AG10803 (cell line): Measurements from ENCODE around the gene MRPS30.
"Not testable (repeated sequence)": the region's sequence is repeated elsewhere in the genome, so short reads cannot be mapped to it uniquely, and the experiment has no call there.

Source experiments
- DNase-seq: peaks from one replicate; pipeline ENCODE4 v3.0.0; 2010; ENCODE audit warnings: low read depth
- H3K4me3 ChIP-seq: 2 replicates; pipeline ENCODE4 v1.5.1; 2011; ENCODE audit warnings: mild to moderate bottlenecking, low read length, control low read depth
- CTCF ChIP-seq: conservative IDR thresholded peaks from 2 replicates; pipeline ENCODE4 v1.5.1; 2011; ENCODE audit warnings: mild to moderate bottlenecking, low read length, control low read depth, inconsistent platforms

The MRPS30 gene

DNA sequence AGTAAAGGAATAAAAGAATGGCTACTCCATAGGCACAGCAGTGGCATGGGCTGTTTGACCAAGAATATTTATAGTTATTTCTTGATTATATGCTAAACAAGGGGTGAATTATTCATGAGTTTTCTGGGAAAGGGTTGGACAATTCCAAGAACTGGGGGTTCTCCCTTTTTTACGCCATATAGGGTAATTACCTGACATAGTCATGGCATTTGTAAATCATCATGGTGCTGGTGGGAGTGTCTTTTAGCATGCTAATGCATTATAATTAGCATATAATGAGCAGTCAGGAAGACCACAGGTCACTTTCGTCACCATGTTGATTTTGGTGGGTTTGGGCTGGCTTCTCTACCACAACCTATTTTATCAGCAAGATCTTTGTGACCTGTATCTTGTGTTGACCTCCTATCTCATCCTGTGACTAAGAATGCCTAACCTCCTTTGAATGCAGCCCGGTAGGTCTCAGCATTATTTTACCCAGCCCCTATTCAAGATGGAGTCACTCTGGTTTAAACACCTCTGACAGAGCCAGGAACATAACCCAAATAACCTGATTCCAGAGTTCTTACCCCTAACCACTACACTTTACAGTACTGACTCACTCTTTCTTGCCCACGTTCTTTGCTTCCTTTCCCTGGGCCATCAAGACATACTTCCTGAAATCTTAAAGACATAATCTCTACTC, 25.0 kb upstream of the MRPS30 start:
- TF ChIP-seq CTCF = no peak
- no peak for DNase-seq
- no peak overlapping the region for H3K4me3 ChIP-seq

DNA sequence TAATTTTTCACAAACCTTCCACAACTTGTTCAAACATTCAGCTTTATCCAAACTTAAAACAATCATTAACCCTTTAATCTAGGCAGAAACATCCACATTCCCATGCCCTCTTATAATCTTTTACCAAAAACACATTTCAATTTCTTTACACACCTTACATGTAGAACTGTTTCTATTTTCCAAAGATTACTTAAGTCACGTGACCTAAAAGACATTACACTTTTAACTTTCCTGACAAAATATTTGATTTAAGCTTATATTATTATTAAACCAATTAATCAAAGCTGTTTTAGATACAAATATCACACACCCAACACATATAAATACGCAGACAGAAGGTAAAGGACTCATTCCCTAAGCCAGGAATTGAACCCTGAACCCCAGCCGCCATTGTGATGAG, 21.0 kb upstream of the MRPS30 start:
- DNase-seq = no peak
- no peak overlapping the region for H3K4me3 ChIP-seq
- TF ChIP-seq CTCF = no peak

- DNase-seq = peak; percentile 10
- not testable (repeated sequence) for H3K4me3 ChIP-seq
Observed at GRCh38 chr5:44789372-44789995, 19.3 kb upstream of the MRPS30 start.

DNA sequence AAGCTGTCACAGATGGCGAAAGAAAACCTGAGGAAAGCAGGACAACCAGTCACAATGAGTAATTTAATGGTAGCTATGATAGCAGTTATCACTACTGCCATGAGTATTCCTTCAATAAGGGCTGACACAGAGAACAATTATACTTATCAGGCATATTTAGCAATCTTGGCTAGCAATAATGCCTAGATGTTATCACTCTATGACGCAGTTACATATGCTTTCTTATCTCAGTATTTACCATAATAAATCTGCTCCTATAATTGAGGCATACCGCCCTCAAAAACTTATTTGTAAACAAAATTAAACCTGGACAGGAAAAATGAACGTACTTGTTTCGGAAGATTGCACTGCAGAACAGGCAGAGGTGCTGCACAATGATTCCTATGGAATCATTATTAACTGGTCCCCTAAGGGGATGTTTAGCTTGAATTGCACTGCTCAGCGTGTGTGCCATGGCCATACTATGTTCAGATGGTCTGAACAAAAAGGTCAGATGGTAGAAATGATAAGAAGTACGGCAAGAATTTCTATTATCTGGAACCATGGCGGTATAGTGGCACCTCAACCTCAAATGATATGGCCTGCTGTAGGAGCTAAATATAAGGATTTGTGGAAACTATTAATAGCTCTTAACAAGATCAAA, 16.6 kb upstream of the MRPS30 start:
- DNase-seq, H3K4me3 ChIP-seq: not testable (repeated sequence)

DNA sequence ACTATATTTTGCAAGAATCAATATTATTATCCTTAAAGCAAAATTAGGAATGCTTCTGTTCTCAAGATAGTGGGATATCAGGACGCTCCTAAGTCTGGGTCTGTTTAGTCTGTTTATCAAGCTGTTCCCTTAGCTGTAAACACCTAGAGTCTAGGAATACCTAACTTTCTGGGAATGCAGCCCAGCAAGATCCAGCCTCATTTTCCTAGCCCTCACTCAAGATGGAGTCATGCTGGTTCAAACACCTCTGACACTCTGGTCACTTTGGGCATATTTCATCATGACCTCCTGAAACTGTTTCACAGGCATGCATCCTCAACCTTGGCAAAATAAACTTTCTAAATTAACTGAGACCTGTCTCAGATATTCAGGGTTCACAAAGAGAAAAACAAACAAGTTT, 14.4 kb upstream of the MRPS30 start:
- no peak for DNase-seq
- no peak overlapping the region for H3K4me3 ChIP-seq
- no peak for TF ChIP-seq CTCF

GRCh38 chr5:44795496-44795895, 13.3 kb upstream of the MRPS30 start:
- no peak for TF ChIP-seq CTCF
- H3K4me3 ChIP-seq = no peak overlapping the region
- DNase-seq = no peak

- DNase-seq = no peak
- no peak overlapping the region for H3K4me3 ChIP-seq
- TF ChIP-seq CTCF = no peak
Observed at GRCh38 chr5:44797841-44798240, 10.9 kb upstream of the MRPS30 start.

DNA sequence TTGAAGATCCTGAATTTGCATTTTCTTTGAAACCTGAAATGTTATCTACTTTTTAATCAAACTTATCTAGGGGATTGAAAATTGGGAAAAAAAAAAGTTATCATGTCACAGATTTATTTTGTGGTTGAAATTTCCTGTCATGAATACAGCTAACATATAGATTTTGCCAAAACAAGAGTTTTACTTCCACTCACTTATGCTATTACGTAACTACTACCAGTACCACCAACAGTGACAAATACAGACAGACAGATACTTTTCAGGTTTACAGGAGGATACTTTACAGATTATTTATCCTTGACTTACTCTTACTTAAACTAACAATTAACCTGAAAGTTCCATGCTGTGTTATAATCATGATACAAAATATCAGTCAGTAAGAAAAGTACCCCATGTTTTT, 6.8 kb upstream of the MRPS30 start:
- no peak for DNase-seq
- no peak overlapping the region for H3K4me3 ChIP-seq
- TF ChIP-seq CTCF = no peak
